Right atrium auricular region (tissue), 2 donors: Measurements from ENCODE around the gene EFNA3. TPM values are rescaled to one million over a fixed set of nuclear protein-coding genes. Genes with fewer than 3 reads are reported as not detected.

Experiments
- DNase-seq: peaks from one replicate; pipeline ENCODE4 v3.0.0-alpha.2; 2019; ENCODE audit warnings: low spot score
- H3K27ac ChIP-seq, 2 donors: fragments of 200-600 bp; sonication (generic); 1 replicate in 1 of 2; 2 replicates in 1 of 2; pipeline ENCODE4 v1.5.1; 2016 to 2019
- H3K27me3 ChIP-seq, 2 donors: fragments of 200-600 bp; sonication (generic); one replicate each; pipeline versions ENCODE4 v1.5.1 to v1.6.0; 2017 to 2019
- H3K36me3 ChIP-seq: fragments of 200-600 bp; sonication (generic); one replicate; pipeline ENCODE4 v1.5.1; 2016
- H3K4me1 ChIP-seq, 2 donors: fragments of 200-600 bp; sonication (generic); one replicate each; pipeline versions ENCODE4 v1.5.1 to v1.6.0; 2017 to 2019
- H3K4me3 ChIP-seq, 2 donors: fragments of 200-600 bp; sonication (generic); 1 replicate in 1 of 2; 2 replicates in 1 of 2; pipeline ENCODE4 v1.5.1; 2017 to 2019; ENCODE audit warnings: mild to moderate bottlenecking in 1 of 2, moderate library complexity in 1 of 2
- H3K9me3 ChIP-seq, 2 donors: fragments of 200-600 bp; sonication (generic); one replicate each; pipeline ENCODE4 v1.5.1; 2019
- CTCF ChIP-seq, 2 donors: fragments of 200-600 bp; sonication (generic); IDR thresholded peaks; one replicate each; pipeline ENCODE4 v1.5.1; 2019; ENCODE audit warnings: antibody characterized with exemption in 2 of 2
- total RNA-seq, 2 donors: library from RNA; depleted of rRNA; stranded (reverse); fragments of >200 nt; gene quantifications; one replicate each; pipeline ENCODE4 v1.1.0, GENCODE V29; 2016

The EFNA3 gene
- total RNA-seq, 2 donors from 2014 or later = 3.2 TPM; not detected in 1

- H3K27me3 ChIP-seq = peaks cover 31 to 48% of the 10 kb centered on the region in 2 donors
- H3K9me3 ChIP-seq = no peaks in the 10 kb centered on the region
- peaks cover 0 to 73% of the 10 kb centered on the region in 2 donors for H3K4me1 ChIP-seq
- peak overlapping the region in 1 of 2 donors; percentile 24 for H3K4me3 ChIP-seq
- TF ChIP-seq CTCF (IDR thresholded peaks at IDR 0.05) = no peak
- no peak overlapping the region for H3K27ac ChIP-seq
- no peaks in the 10 kb centered on the region for H3K36me3 ChIP-seq
- DNase-seq = no peak
These were observed 3.8 kb downstream of the EFNA3 start for GRCh38 chr1:155082301-155083051.

DNA sequence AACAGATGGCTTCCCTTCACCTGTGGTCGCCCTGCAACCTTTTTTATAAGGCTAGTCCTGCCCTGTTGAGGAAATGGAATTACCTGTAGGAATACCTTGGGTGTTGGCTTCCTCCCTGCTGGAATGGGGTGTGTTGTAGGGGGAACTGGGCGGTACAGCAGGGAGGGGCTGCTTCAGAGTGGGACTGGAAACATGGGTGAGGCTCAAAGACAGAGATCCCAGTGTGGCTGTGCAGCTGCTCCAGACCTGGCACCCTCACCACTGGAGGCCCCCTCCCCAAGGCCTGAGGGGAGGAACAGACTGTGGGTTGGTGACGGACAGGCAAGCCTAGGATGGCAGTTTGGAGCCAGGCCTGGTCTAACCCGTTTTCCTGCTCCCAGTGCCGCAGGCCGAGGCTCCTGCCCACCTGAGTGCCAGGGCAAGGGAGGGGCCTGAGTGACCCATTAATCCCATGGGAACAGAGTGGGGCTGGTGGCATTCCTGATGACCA lies 4.5 kb downstream of the EFNA3 start:
- Histone ChIP-seq H3K4me1 (peaks cover 0 to 73% of the 10 kb centered on the region in 2 donors), H3K27me3 (peaks cover 31 to 48% of the 10 kb centered on the region in 2 donors), H3K9me3 (no peaks in the 10 kb centered on the region), H3K36me3 (no peaks in the 10 kb centered on the region), H3K4me3 (no peak overlapping the region), H3K27ac (no peak overlapping the region)
- TF ChIP-seq CTCF (IDR thresholded peaks at IDR 0.05) = no peak
- no peak for DNase-seq

DNA sequence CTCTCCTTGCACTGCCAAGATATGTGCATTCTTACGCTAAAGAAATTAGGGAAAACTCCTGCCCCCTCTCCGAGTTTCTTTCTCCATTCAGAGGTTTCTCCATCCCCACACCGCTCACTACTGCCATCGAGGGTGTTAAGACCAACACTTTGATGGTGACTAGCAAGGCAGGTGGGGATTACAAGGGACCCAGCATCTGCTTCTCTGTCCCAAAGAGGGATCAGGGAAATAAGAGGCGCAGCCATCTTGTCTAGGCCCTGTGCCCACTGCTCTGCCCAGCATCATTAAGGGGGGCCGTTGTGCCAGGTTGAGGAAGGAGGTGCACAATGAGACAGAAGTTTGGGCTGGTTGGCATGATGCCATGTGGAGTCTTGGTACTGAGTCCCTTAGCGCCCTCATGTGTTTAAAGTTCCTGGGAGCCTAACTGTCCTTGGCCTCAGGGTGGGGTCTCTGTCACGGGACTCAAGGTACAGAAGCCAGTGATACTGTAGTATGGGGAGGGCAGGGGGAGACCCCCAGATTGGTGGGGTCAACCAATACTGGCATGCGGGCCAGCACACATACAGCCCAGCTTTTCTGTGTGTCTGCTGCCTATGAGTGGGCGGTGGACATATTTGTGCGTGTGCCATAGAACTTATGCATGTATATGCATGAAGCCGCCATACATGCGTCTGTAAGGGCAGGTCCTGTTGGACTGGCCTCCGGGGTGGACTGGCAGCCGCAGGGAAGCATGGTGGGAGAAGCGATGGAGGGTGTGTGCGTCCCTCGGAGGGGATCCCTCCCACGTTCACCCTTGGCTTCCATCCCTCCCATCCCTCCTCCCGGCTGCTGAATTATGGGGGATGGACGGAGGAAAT lies 5.5 kb downstream of the EFNA3 start:
- no peaks in the 10 kb centered on the region for H3K9me3 ChIP-seq
- no peaks in the 10 kb centered on the region for H3K36me3 ChIP-seq
- peak overlapping the region; percentile 56 to 73 for H3K4me3 ChIP-seq
- H3K4me1 ChIP-seq = peaks cover 0 to 68% of the 10 kb centered on the region in 2 donors
- DNase-seq = no peak
- no peak for TF ChIP-seq CTCF (IDR thresholded peaks at IDR 0.05)
- H3K27me3 ChIP-seq = peaks cover 31 to 48% of the 10 kb centered on the region in 2 donors
- H3K27ac ChIP-seq = peak overlapping the region in 1 of 2 donors; percentile 94

- Histone ChIP-seq H3K4me1 (peaks cover 0 to 60% of the 10 kb centered on the region in 2 donors), H3K9me3 (no peaks in the 10 kb centered on the region), H3K27ac (peak overlapping the region; percentile 91 to 94), H3K4me3 (peak overlapping the region; percentile 56 to 73), H3K27me3 (peaks cover 31 to 41% of the 10 kb centered on the region in 2 donors), H3K36me3 (no peaks in the 10 kb centered on the region)
- DNase-seq = peak; percentile 95
- peak; percentile 84 to 92 for TF ChIP-seq CTCF (IDR thresholded peaks at IDR 0.05)
These were observed 6.3 kb downstream of the EFNA3 start for GRCh38 chr1:155084722-155085503.

GRCh38 chr1:155085504-155086127 lies 7.0 kb downstream of the EFNA3 start:
- no peak for TF ChIP-seq CTCF (IDR thresholded peaks at IDR 0.05)
- Histone ChIP-seq H3K9me3 (no peaks in the 10 kb centered on the region), H3K4me1 (peaks cover 0 to 53% of the 10 kb centered on the region in 2 donors), H3K27ac (peak overlapping the region; percentile 91 to 94), H3K36me3 (no peaks in the 10 kb centered on the region), H3K4me3 (peak overlapping the region; percentile 56 to 73), H3K27me3 (peaks cover 24 to 34% of the 10 kb centered on the region in 2 donors)
- peak; percentile 81 for DNase-seq
